ENCODE measurements around the gene AIM2. TPM values are rescaled to one million over a fixed set of nuclear protein-coding genes. Genes with fewer than 3 reads are reported as not detected.

The AIM2 gene
- total RNA-seq, 1 experiment from 2014 or later = 1.1 TPM

DNA sequence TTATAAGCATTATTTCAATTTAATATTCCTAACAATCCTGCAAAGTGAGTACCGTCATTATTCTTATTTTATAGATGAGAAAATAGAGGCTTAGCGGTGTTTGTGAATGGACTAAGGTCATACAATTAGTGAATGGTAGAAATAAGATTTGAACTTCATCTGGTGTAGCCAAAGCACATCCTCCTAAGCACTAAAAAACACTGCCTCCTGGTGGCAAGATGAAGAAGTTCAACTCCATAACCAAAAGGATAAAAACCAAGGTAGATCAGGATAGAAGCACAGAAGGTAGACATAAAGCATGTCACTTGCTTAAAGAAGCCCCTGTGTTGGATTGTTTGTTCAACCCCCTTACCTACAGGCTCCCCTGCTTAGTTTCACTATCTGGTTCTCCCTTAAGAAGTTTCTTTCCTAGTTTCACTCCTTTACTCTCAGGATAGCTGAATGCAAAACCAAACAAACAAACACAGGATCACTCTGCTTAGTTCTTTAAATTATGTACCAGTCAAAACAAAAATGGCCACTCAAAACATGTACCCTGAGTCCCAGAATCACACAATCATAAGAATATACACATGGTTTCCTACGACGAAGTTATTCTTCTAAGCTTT lies 12.7 kb upstream of the AIM2 start:
- DNase-seq (ENCODE audit: low spot score) = no peak
- H3K4me1 Mint-ChIP-seq = no peaks in the 10 kb centered on the region
- TF ChIP-seq MXD4 (CRISPR knock-in tag; IDR thresholded peaks at IDR 0.05; ENCODE audit: borderline replicate concordance) (no peak), FOXJ3 (CRISPR knock-in tag; IDR thresholded peaks at IDR 0.05; ENCODE audit: borderline replicate concordance) (no peak), HMGA2 (CRISPR knock-in tag; IDR thresholded peaks at IDR 0.05) (no peak)
- TF ChIP-seq, protein P1, sequence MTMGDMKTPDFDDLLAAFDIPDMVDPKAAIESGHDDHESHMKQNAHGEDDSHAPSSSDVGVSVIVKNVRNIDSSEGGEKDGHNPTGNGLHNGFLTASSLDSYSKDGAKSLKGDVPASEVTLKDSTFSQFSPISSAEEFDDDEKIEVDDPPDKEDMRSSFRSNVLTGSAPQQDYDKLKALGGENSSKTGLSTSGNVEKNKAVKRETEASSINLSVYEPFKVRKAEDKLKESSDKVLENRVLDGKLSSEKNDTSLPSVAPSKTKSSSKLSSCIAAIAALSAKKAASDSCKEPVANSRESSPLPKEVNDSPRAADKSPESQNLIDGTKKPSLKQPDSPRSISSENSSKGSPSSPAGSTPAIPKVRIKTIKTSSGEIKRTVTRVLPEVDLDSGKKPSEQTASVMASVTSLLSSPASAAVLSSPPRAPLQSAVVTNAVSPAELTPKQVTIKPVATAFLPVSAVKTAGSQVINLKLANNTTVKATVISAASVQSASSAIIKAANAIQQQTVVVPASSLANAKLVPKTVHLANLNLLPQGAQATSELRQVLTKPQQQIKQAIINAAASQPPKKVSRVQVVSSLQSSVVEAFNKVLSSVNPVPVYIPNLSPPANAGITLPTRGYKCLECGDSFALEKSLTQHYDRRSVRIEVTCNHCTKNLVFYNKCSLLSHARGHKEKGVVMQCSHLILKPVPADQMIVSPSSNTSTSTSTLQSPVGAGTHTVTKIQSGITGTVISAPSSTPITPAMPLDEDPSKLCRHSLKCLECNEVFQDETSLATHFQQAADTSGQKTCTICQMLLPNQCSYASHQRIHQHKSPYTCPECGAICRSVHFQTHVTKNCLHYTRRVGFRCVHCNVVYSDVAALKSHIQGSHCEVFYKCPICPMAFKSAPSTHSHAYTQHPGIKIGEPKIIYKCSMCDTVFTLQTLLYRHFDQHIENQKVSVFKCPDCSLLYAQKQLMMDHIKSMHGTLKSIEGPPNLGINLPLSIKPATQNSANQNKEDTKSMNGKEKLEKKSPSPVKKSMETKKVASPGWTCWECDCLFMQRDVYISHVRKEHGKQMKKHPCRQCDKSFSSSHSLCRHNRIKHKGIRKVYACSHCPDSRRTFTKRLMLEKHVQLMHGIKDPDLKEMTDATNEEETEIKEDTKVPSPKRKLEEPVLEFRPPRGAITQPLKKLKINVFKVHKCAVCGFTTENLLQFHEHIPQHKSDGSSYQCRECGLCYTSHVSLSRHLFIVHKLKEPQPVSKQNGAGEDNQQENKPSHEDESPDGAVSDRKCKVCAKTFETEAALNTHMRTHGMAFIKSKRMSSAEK (CRISPR knock-in tag; IDR thresholded peaks at IDR 0.05; ENCODE audit: borderline replicate concordance) = no peak
- TF ChIP-seq, protein P2, sequence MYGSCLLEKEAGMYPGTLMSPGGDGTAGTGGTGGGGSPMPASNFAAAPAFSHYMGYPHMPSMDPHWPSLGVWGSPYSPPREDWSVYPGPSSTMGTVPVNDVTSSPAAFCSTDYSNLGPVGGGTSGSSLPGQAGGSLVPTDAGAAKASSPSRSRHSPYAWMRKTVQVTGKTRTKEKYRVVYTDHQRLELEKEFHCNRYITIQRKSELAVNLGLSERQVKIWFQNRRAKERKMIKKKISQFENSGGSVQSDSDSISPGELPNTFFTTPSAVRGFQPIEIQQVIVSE (CRISPR knock-in tag; IDR thresholded peaks at IDR 0.05; ENCODE audit: borderline replicate concordance) = no peak
- TF ChIP-seq, protein P3, sequence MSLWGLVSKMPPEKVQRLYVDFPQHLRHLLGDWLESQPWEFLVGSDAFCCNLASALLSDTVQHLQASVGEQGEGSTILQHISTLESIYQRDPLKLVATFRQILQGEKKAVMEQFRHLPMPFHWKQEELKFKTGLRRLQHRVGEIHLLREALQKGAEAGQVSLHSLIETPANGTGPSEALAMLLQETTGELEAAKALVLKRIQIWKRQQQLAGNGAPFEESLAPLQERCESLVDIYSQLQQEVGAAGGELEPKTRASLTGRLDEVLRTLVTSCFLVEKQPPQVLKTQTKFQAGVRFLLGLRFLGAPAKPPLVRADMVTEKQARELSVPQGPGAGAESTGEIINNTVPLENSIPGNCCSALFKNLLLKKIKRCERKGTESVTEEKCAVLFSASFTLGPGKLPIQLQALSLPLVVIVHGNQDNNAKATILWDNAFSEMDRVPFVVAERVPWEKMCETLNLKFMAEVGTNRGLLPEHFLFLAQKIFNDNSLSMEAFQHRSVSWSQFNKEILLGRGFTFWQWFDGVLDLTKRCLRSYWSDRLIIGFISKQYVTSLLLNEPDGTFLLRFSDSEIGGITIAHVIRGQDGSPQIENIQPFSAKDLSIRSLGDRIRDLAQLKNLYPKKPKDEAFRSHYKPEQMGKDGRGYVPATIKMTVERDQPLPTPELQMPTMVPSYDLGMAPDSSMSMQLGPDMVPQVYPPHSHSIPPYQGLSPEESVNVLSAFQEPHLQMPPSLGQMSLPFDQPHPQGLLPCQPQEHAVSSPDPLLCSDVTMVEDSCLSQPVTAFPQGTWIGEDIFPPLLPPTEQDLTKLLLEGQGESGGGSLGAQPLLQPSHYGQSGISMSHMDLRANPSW (CRISPR knock-in tag; conservative IDR thresholded peaks at IDR 0.05; ENCODE audit: low read depth) = no peak
- TF ChIP-seq, protein P4, sequence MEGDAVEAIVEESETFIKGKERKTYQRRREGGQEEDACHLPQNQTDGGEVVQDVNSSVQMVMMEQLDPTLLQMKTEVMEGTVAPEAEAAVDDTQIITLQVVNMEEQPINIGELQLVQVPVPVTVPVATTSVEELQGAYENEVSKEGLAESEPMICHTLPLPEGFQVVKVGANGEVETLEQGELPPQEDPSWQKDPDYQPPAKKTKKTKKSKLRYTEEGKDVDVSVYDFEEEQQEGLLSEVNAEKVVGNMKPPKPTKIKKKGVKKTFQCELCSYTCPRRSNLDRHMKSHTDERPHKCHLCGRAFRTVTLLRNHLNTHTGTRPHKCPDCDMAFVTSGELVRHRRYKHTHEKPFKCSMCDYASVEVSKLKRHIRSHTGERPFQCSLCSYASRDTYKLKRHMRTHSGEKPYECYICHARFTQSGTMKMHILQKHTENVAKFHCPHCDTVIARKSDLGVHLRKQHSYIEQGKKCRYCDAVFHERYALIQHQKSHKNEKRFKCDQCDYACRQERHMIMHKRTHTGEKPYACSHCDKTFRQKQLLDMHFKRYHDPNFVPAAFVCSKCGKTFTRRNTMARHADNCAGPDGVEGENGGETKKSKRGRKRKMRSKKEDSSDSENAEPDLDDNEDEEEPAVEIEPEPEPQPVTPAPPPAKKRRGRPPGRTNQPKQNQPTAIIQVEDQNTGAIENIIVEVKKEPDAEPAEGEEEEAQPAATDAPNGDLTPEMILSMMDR (IDR thresholded peaks at IDR 0.05) = peak; percentile 64
- H3K36me3 Mint-ChIP-seq = no peaks in the 10 kb centered on the region
- no peak overlapping the region for H3K27ac Mint-ChIP-seq
- H3K9me3 Mint-ChIP-seq = no peaks in the 10 kb centered on the region
- no peaks in the 10 kb centered on the region for H3K27me3 Mint-ChIP-seq (ENCODE audit: low read depth)
- CTCF ChIA-PET = interaction anchor here (0.8 to 2.1 kb wide), 14 partner anchors 9 to 478 kb away, joined by 3 to 15 read pairs (median 4); no protein-coding TSS in a partner anchor
- POLR2A ChIA-PET = no interaction called here
- H3K4me3 Mint-ChIP-seq = no peak overlapping the region
- peak; percentile 43; the same call in 1 of the 2 replicates for ATAC-seq

DNA sequence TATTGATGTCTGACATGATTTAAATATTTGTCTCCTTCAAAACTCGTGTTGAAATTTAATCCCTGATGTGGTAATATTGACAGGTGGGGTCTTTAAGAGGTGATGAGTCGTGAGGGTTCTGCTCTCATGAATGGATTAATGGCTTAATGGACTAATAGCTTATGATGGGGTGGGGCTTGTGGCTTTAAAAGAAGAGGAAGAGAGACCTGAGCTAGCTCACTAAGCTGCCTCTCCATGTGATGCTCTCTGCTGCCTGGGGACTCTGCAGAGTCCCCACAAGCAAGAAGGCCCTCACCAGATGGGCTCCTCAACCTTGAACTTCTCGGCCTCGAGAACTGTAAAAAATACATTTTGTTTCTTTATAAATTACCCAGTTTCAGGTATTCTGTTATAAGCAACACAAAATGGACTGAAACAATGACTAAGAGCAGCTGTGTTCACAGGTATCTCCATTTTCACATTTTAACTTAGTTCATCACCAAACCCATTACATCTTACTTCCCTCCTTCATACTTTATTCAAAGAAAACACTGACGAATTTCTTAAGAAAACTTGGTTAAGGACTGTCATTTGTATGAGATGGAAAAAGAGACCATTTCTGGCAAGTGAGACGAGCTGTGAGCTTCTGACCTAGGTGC lies 12.1 kb upstream of the AIM2 start:
- Mint-ChIP-seq H3K36me3 (no peaks in the 10 kb centered on the region), H3K27me3 (ENCODE audit: low read depth) (no peaks in the 10 kb centered on the region), H3K9me3 (no peaks in the 10 kb centered on the region), H3K27ac (no peak overlapping the region), H3K4me1 (no peaks in the 10 kb centered on the region), H3K4me3 (no peak overlapping the region)
- POLR2A ChIA-PET = no interaction called here
- CTCF ChIA-PET = interaction anchor here (0.8 to 2.1 kb wide), 14 partner anchors 9 to 478 kb away, joined by 3 to 15 read pairs (median 4); no protein-coding TSS in a partner anchor
- no peak for DNase-seq (ENCODE audit: low spot score)
- TF ChIP-seq ATF1 (CRISPR knock-in tag; IDR thresholded peaks at IDR 0.05) = no peak
- no peak for TF ChIP-seq ZNF671 (CRISPR knock-in tag; IDR thresholded peaks at IDR 0.05)
- no peak for ATAC-seq

DNA sequence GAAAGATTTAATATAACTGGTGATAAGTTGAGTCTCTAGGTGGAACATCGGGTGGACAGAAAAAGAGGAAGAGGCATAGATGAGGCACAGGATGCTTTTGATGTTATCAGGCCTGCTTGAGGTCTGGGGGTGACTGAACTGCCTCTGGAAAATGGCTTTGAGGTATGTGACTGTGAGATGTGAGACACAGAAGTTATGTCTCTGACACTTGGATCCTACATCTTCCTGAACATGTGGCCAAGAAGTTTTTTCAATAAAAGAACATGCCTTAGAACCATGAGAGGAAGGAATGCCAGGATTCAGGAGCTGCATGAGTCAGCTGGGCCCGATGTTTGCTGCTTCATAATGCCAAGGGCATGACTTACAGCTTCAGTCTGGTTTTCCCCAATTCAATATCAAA lies 11.5 kb upstream of the AIM2 start:
- no peaks in the 10 kb centered on the region for H3K4me1 Mint-ChIP-seq
- H3K4me3 Mint-ChIP-seq = no peak overlapping the region
- H3K9me3 Mint-ChIP-seq = no peaks in the 10 kb centered on the region
- no peak for DNase-seq (ENCODE audit: low spot score)
- ATAC-seq = no peak
- no peaks in the 10 kb centered on the region for H3K36me3 Mint-ChIP-seq
- H3K27ac Mint-ChIP-seq = no peak overlapping the region
- ChIA-PET CTCF (interaction anchor here (1.0 to 2.1 kb wide), 6 partner anchors 10 to 130 kb away, joined by 3 to 15 read pairs (median 5); no protein-coding TSS in a partner anchor), POLR2A (no interaction called here)
- H3K27me3 Mint-ChIP-seq (ENCODE audit: low read depth) = no peaks in the 10 kb centered on the region
- TF ChIP-seq NR3C1 (CRISPR knock-in tag; conservative IDR thresholded peaks at IDR 0.05; ENCODE audit: low read depth) = no peak
- TF ChIP-seq, protein P5, sequence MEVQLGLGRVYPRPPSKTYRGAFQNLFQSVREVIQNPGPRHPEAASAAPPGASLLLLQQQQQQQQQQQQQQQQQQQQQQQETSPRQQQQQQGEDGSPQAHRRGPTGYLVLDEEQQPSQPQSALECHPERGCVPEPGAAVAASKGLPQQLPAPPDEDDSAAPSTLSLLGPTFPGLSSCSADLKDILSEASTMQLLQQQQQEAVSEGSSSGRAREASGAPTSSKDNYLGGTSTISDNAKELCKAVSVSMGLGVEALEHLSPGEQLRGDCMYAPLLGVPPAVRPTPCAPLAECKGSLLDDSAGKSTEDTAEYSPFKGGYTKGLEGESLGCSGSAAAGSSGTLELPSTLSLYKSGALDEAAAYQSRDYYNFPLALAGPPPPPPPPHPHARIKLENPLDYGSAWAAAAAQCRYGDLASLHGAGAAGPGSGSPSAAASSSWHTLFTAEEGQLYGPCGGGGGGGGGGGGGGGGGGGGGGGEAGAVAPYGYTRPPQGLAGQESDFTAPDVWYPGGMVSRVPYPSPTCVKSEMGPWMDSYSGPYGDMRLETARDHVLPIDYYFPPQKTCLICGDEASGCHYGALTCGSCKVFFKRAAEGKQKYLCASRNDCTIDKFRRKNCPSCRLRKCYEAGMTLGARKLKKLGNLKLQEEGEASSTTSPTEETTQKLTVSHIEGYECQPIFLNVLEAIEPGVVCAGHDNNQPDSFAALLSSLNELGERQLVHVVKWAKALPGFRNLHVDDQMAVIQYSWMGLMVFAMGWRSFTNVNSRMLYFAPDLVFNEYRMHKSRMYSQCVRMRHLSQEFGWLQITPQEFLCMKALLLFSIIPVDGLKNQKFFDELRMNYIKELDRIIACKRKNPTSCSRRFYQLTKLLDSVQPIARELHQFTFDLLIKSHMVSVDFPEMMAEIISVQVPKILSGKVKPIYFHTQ (CRISPR knock-in tag; IDR thresholded peaks at IDR 0.05) = no peak
- TF ChIP-seq ZNF396 (CRISPR knock-in tag; IDR thresholded peaks at IDR 0.05; ENCODE audit: borderline replicate concordance) = no peak
- TF ChIP-seq, protein P6, sequence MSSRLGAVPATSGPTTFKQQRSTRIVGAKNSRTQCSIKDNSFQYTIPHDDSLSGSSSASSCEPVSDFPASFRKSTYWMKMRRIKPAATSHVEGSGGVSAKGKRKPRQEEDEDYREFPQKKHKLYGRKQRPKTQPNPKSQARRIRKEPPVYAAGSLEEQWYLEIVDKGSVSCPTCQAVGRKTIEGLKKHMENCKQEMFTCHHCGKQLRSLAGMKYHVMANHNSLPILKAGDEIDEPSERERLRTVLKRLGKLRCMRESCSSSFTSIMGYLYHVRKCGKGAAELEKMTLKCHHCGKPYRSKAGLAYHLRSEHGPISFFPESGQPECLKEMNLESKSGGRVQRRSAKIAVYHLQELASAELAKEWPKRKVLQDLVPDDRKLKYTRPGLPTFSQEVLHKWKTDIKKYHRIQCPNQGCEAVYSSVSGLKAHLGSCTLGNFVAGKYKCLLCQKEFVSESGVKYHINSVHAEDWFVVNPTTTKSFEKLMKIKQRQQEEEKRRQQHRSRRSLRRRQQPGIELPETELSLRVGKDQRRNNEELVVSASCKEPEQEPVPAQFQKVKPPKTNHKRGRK (CRISPR knock-in tag; IDR thresholded peaks at IDR 0.05; ENCODE audit: borderline replicate concordance) = no peak
- TF ChIP-seq SMAD4 (CRISPR knock-in tag; IDR thresholded peaks at IDR 0.05) = no peak
- TF ChIP-seq, protein P7, sequence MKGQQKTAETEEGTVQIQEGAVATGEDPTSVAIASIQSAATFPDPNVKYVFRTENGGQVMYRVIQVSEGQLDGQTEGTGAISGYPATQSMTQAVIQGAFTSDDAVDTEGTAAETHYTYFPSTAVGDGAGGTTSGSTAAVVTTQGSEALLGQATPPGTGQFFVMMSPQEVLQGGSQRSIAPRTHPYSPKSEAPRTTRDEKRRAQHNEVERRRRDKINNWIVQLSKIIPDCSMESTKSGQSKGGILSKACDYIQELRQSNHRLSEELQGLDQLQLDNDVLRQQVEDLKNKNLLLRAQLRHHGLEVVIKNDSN (CRISPR knock-in tag; IDR thresholded peaks at IDR 0.05) = no peak

Measured in WTC11 (cell line).